HG02571 (cell line): ENCODE data around the gene MAP7D3.

Experiments used
- ATAC-seq: cut with Tn5 transposase; IDR thresholded peaks from one replicate; pipeline ENCODE4 v1.9.1; 2021; ENCODE audit warnings: mild to moderate bottlenecking, moderate library complexity; ENCODE audit not compliant: unreplicated experiment

MAP7D3 gene

GRCh38 chrX:136206916-136207315 is 44.3 kb downstream of the MAP7D3 start:
- ATAC-seq: no peak

DNA sequence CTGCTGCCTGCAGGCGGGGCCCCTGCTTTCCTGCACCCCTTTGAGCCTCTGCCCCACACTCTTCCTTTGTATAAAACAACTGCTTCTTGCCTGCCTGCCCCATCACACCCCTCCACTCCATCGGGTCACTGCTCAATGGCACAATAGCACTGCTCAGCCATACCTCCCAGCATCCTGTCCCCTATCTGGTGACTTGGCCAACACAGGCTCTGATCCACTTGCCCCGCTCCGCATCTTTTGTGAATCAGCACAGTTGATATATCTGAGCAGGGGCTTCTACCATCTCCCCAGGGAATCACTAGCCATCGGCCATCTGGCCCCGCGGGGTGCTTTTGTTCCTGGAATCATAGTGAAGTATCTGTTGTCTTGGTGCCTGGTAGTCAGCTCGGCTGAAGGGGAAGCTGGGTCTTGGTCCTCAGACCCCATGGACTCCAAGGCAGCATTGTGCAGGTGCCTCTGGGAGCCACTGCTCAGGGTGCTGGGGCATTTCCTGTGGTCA is 45.3 kb downstream of the MAP7D3 start:
- no peak for ATAC-seq

DNA sequence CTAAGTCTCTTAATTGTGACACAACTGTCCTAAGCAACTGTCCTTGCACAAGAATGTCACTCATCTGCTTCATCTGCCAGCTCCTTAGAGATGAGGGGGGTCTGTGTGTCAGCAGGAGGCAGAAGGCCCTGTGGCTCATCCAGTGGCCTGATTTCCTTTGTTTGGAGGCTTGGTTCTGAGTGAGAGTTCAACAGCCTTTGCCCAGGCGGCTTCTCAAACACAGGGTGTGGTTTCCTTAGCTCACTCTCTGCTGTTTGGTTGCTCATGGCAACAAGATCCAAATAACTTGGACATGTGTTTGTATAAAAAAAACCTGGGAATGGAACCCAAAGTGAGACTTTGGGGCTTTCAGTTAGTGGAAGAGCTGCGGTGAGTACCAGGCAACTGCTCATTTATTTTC is 46.6 kb downstream of the MAP7D3 start:
- no peak for ATAC-seq

DNA sequence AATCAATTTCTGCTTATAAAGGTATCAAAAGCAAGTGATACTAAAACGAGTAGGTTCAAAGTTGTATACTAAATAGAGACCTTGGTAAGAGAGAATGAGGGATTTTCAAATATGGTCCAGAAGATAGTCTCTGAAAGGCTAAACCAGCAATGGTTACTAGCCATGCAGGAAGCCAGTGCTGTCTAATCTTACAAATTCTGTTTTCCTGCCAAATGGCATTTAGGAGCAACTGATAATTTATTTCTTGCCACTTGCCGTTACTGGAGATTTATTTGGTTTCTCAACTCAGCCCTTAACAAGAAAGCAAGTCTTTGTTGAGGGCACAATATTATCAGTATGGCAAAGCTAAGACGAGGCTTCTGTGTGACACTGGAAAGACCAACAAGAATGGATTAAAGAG is 47.2 kb downstream of the MAP7D3 start:
- no peak for ATAC-seq

DNA sequence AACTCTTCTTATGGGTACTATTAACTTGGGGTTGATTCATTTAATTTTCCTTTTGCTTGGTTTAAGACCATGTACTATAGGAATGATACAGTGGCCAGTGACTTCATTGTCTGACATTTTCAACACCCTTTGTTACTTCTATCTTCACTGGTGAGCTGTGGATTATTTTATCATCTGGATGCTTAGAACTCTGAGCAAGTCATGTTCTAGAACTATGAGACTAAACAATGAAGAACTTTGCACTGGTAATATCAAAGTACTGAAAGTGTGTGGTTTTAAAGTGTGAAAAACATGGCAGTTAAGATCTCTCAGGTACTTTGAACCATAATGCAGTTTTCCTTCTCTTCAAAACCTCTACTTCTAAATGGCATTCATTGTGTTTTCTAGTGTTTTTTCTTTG is 47.8 kb downstream of the MAP7D3 start:
- ATAC-seq: no peak

DNA sequence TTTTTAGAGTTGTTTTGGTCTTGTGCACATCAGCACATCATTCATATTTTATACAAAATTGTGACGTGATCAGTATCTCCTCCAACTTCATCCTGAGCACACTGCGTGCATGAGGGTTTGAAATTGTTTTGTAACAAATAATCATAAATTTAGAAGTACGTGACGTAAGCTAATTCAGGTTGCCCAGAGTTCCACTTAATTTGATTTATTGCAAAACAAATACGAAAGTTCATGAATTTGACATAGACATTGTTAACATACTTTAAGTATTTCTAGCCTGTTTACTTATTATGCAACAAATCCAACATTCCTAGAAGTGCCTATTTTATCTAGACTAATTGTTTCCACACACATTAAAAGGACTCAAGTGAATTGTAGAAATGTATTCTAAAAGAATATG is 48.3 kb downstream of the MAP7D3 start:
- ATAC-seq: no peak

DNA sequence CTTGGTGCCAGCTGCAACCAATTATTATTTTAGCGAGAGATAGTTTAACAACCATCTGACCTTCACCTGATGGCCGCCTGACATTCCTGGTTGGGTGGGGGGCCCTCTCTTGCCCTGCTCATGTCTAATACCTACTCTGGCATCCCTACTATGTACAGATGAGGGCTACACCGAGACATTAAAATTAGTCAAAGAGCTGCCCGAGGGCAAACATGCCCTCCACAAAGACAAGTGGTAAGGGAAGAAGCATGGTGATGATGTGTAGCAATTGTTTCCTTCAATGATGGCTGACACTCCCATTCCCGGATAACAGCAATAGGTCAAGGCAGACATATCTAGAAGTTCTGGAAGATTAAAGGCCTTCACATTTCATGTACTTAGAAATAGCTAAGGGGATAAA is 49.6 kb downstream of the MAP7D3 start:
- ATAC-seq: no peak

- no peak for ATAC-seq
These were observed 50.7 kb downstream of the MAP7D3 start for GRCh38 chrX:136200466-136200865.

- no peak for ATAC-seq
These were observed 51.8 kb downstream of the MAP7D3 start for GRCh38 chrX:136199365-136199764.

GRCh38 chrX:136198678-136199243 is 52.4 kb downstream of the MAP7D3 start:
- ATAC-seq: no peak

DNA sequence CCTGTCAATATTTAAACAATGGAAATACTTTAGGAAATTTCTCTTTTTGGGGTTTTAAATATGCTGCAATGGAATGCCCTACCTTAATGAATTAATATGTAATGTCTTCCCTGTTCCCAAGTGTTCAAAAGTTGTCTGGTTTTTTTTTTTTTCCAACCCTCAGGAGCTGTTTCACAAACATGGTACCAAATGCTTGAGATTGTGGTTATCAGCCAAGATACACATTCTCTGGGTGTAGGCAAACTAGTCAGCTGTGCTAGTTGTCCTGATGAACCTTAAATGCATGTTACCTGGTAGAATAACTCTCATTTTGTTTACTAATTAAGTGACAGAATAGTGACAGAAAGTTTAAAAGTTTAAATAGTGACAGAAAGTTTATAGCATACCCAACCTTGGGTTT is 53.2 kb downstream of the MAP7D3 start:
- no peak for ATAC-seq

DNA sequence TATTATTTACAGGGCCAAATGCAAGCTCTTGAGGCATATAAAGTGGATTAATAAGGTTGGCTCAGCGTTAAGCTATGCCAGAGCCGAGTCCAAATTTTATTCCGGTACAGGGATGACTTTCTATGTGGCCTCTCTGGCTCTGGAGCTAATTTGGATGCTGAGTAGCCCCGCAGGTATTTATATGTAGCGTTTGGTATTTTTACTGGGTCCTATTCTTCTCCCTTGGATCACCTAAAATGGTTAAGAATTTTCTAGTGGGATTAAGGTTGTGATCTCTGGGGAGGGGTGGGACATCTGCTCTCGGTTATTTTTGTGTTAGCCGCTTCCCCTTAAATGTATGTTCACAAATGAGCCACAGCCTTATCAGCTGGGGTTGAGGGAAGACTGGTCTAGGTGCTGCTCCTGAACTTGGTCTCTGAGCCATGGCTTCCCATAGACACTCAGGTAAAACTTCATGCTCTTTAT is 54.5 kb downstream of the MAP7D3 start:
- ATAC-seq: no peak

DNA sequence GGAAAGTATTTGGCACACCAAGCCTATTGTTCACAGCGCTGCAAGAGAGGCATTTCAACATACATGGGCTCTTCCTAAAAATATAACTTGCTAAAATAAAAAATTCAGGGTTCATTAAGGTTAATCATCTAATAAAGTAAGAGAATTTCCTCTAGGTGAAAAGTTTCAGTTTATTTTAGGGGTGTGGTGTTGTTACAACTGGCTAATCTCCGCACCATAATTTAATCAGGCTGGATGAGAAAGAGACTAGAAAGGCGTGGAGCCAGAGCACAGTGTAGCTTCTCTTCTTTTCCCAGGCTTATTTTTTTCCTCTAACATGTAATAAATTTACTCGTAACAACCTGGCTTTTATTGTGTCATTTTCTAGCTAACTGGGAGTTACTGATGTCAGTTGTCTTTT is 56.0 kb downstream of the MAP7D3 start:
- no peak for ATAC-seq

GRCh38 chrX:136194536-136194935 is 56.7 kb downstream of the MAP7D3 start:
- ATAC-seq: no peak

- no peak for ATAC-seq
These were observed 57.4 kb downstream of the MAP7D3 start for GRCh38 chrX:136193771-136194170.

- no peak for ATAC-seq
These were observed 58.3 kb downstream of the MAP7D3 start for GRCh38 chrX:136192839-136193414.

- ATAC-seq: no peak
These were observed 59.1 kb downstream of the MAP7D3 start for GRCh38 chrX:136192135-136192534.

GRCh38 chrX:136191171-136191570 is 60.0 kb downstream of the MAP7D3 start:
- no peak for ATAC-seq

GRCh38 chrX:136190038-136190713 is 61.0 kb downstream of the MAP7D3 start:
- no peak for ATAC-seq

DNA sequence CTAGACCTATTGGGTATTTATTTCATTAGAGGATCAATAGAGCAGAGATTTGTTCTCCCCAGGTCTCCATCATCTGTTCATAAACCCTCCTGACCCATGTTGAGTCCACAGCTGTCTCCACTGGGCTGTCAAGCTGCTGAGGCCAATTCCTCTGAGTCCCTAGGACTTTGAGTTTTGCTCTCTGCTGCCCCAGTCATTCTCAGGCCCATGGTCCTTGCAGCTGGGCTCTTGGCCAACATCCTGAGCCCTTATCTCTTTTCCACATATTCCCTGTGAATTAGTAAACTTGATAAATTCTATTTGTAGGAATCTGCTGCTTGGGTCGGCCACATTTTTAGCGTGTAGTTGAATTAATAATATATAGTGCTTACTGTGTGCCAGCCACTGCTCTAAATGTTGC is 62.0 kb downstream of the MAP7D3 start:
- no peak for ATAC-seq

GRCh38 chrX:136186023-136186413 is 65.2 kb downstream of the MAP7D3 start:
- ATAC-seq: no peak

GRCh38 chrX:136185401-136186022 is 65.7 kb downstream of the MAP7D3 start:
- ATAC-seq: no peak
